ENCODE results near the gene TM4SF18. TPM values are rescaled to one million over a fixed set of nuclear protein-coding genes. Genes with fewer than 3 reads are reported as not detected.

TM4SF18 gene
- total RNA-seq, 6 experiments from 2014 or later: 0.05 to 0.19 (median 0.09) TPM; not detected in 2

DNA sequence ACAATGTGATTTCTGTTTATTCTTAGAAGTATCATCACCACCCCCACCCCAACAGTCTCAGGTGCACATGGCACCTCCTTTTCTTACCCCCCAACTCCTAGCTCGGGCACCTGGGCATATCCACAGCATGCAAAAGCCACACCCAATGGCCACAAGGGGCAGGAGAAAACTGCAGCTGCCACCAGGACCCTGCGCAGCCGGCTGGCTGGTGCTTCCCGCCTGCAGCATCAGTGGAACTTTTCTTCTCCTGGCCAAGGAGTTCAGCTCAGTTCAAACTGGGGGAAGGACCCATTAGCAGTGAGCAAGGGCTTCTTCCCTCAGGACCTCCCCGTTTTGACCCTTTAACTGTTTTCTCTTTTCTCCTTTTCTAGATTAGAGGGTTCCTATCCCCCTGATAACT lies 44.8 kb downstream of the TM4SF18 start:
- Mint-ChIP-seq H3K9me3 (no peaks in the 10 kb centered on the region; the same call in 1 of the 2 replicates), H3K36me3 (ENCODE audit: low read depth) (peaks cover 5% of the 10 kb centered on the region; the same call in 1 of the 2 replicates), H3K4me1 (ENCODE audit: low read depth) (no peaks in the 10 kb centered on the region), H3K4me3 (no peak overlapping the region), H3K27me3 (ENCODE audit: insufficient read depth) (no peaks in the 10 kb centered on the region; the same call in 1 of the 2 replicates), H3K27ac (no peak overlapping the region)
- DNase-seq: no peak
- TF ChIP-seq, protein P1, sequence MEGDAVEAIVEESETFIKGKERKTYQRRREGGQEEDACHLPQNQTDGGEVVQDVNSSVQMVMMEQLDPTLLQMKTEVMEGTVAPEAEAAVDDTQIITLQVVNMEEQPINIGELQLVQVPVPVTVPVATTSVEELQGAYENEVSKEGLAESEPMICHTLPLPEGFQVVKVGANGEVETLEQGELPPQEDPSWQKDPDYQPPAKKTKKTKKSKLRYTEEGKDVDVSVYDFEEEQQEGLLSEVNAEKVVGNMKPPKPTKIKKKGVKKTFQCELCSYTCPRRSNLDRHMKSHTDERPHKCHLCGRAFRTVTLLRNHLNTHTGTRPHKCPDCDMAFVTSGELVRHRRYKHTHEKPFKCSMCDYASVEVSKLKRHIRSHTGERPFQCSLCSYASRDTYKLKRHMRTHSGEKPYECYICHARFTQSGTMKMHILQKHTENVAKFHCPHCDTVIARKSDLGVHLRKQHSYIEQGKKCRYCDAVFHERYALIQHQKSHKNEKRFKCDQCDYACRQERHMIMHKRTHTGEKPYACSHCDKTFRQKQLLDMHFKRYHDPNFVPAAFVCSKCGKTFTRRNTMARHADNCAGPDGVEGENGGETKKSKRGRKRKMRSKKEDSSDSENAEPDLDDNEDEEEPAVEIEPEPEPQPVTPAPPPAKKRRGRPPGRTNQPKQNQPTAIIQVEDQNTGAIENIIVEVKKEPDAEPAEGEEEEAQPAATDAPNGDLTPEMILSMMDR (IDR thresholded peaks at IDR 0.05): no peak

DNA sequence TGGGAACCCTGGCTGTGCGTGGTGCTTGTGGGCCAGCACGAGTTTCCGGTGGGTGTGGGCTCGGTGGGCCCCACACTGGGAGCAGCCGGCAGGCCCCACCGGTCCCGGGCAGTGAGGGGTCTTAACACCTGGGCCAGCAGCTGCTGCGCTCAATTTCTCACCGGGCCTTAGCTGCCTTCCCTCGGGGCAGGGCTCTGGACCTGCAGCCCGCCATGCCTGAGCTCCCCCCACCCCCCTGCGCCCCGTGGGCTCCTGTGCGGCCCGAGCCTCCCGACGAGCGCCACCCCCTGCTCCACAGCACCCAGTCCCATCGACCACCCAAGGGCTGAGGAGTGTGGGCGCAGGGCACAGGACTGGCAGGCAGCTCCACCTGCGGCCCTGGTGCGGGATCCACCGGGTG lies 49.4 kb downstream of the TM4SF18 start:
- no peaks in the 10 kb centered on the region; the same call in 1 of the 2 replicates for H3K9me3 Mint-ChIP-seq
- H3K36me3 Mint-ChIP-seq (ENCODE audit: low read depth): peaks cover 5% of the 10 kb centered on the region; the same call in 1 of the 2 replicates
- no peak overlapping the region for H3K4me3 Mint-ChIP-seq
- DNase-seq: no peak
- H3K4me1 Mint-ChIP-seq (ENCODE audit: low read depth): peaks cover 1% of the 10 kb centered on the region
- TF ChIP-seq, protein P1 (IDR thresholded peaks at IDR 0.05): no peak
- no peak overlapping the region for H3K27ac Mint-ChIP-seq
- no peaks in the 10 kb centered on the region; the same call in none of the 2 replicates for H3K27me3 Mint-ChIP-seq (ENCODE audit: insufficient read depth)

DNA sequence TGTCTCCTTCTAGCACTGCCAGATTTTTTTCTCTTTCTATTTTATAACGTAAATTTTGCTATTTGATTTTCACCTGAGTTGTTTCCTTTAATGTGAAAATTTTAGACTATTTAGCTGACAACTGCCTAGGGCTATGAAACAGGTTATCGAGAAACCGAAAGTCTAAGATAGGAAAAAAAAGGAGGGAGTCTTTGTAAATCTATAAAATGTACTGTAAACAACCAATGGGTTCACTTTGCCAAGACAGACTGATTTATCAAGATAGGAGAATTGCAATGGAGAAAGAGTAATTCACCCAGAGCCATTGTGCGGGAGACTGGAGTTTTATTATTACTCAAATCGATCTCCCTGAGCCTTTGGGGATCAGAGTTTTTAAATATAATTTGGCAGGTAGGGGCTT lies 50.0 kb downstream of the TM4SF18 start:
- Mint-ChIP-seq H3K36me3 (ENCODE audit: low read depth) (peaks cover 5% of the 10 kb centered on the region; the same call in 1 of the 2 replicates), H3K4me1 (ENCODE audit: low read depth) (peaks cover 6% of the 10 kb centered on the region), H3K4me3 (no peak overlapping the region), H3K9me3 (no peaks in the 10 kb centered on the region; the same call in 1 of the 2 replicates), H3K27me3 (ENCODE audit: insufficient read depth) (no peaks in the 10 kb centered on the region; the same call in none of the 2 replicates), H3K27ac (no peak overlapping the region)
- TF ChIP-seq, protein P1 (IDR thresholded peaks at IDR 0.05): no peak
- no peak for DNase-seq

DNA sequence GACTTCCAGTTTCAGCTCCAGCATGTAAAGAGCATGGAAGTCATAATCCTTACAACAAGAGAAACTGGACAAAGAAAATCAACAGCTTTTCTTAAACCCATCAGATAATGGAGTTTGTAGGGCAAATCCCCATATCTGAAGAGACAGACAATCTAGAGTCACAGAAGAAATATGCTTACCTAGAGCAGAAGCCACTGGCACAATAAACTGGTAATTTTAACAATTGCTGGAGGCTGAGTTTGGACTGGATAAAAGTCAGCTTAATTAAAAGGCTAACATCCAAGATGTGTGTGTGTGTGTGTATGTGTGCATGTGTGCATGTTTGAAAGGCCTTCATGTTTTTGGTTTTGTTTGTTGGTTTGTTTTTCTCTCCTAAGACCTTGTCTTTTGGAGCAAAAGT lies 50.6 kb downstream of the TM4SF18 start:
- no peaks in the 10 kb centered on the region; the same call in 1 of the 2 replicates for H3K9me3 Mint-ChIP-seq
- H3K36me3 Mint-ChIP-seq (ENCODE audit: low read depth): peaks cover 5% of the 10 kb centered on the region; the same call in 1 of the 2 replicates
- DNase-seq: no peak
- H3K27me3 Mint-ChIP-seq (ENCODE audit: insufficient read depth): no peaks in the 10 kb centered on the region; the same call in 1 of the 2 replicates
- TF ChIP-seq, protein P1 (IDR thresholded peaks at IDR 0.05): no peak
- peaks cover 8% of the 10 kb centered on the region for H3K4me1 Mint-ChIP-seq (ENCODE audit: low read depth)
- H3K27ac Mint-ChIP-seq: no peak overlapping the region
- H3K4me3 Mint-ChIP-seq: no peak overlapping the region

DNA sequence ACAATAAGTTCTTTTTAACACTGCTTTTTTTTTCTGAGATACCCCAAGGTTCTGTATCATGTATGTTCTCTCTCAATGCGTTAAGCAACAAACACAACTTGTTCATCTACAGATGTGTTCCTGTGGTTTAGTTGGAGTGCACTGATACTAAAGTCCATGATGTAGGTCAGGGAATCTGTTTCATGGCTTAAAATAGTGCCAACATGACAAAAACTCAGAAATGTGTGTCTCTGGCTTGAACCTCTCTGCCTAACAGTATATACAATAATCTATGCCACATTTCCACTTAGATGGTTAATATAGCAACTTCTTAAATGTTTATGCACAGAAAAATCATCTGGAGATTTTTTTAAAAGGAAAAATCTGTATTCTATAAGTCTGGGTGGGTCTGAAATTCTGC lies 51.1 kb downstream of the TM4SF18 start:
- H3K36me3 Mint-ChIP-seq (ENCODE audit: low read depth): peaks cover 5% of the 10 kb centered on the region; the same call in 1 of the 2 replicates
- H3K4me3 Mint-ChIP-seq: no peak overlapping the region
- peaks cover 13% of the 10 kb centered on the region for H3K4me1 Mint-ChIP-seq (ENCODE audit: low read depth)
- DNase-seq: no peak
- H3K27ac Mint-ChIP-seq: no peak overlapping the region
- no peaks in the 10 kb centered on the region; the same call in 1 of the 2 replicates for H3K27me3 Mint-ChIP-seq (ENCODE audit: insufficient read depth)
- no peaks in the 10 kb centered on the region; the same call in 1 of the 2 replicates for H3K9me3 Mint-ChIP-seq
- TF ChIP-seq, protein P1 (IDR thresholded peaks at IDR 0.05): no peak
